GM19035 (cell line): ENCODE results near the gene CHD1L.
"Not testable (repeated sequence)": the region's sequence is repeated elsewhere in the genome, so short reads cannot be mapped to it uniquely, and the experiment has no call there.

ENCODE experiments used
- ATAC-seq: cut with Tn5 transposase; IDR thresholded peaks from one replicate; pipeline ENCODE4 v1.9.1; 2021; ENCODE audit not compliant: unreplicated experiment

Gene CHD1L

DNA sequence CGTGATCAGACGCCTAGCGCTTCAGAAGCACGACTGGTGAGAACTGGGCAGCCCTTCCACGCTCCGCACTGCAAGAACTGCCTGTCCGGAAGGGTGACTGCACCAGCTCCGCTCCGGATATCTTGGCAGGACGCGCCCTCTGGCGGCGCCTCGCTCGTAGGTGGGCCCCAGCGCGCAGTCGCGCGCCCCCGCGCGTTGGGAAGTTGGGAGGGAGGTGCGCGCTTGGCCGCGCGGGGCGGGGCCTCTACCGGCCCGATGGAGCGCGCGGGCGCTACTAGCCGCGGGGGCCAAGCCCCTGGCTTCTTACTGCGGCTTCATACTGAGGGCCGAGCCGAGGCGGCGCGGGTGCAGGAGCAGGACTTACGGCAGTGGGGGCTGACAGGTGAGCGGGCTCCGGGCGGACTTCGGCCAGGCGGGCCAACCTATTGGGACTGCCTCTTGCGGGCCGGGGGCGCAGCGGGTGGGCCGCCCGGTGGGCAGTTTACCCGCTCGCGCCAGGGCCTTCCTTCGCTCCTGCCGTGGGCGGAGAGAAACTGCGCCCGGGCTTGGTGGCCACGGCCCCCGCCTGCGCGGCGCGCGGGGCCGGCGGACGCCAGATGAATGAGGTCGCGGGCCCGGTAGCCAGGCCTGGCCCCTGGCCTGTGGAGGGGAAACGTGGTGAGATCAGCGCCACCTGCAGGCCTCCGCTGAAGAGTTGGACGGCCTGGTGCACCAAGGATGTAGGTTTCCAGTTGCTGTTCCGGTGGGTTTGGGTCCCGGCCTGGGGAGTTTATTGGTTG lies at the start of gene CHD1L:
TSS of gene CHD1L (plus strand) at position 236 of the 779 bp plus-strand sequence. CDS start at position 256, 20 bp downstream.
- ATAC-seq, result peak; percentile 83

- ATAC-seq, result not testable (repeated sequence)
Measured at GRCh38 chr1:147197324-147197723, 45.2 kb upstream of the CHD1L start.

DNA sequence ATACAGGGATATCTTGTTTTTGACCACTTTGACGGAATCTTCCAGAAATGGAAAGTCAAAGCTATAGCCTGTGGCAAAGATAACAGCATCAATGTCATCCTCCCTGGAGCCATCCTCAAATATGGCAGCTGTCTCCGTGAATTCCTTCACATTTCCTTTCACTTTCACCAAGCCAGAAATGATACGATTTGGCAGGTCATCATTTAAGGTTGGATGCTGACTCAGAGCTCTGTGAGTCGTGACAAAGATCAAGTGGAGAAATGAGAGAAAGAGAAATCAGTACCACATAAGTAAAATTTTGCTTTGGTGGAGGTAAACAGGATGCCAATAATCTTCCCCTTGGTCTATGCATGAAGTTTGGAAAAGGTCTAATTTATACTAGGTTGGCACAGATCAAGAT lies 41.2 kb upstream of the CHD1L start:
- no peak for ATAC-seq

DNA sequence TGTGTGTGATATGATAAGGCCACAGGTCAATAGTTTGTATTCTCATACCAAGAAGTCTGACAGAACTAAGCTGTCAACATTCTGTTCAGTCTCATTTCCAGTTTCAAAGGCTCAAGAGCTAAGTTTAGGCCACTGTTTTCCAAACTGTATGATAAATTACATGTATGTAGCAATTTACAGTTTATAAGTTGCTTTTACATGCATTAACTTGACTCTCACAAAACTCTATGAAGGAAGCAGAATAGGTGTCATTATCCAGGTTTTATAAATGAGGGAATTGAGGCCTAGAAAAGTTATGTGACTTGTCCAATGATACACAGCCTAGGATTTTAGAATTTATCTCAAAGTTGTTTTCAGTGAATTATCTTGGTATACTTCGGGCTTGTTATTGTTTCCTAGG lies 40.7 kb upstream of the CHD1L start:
- no peak for ATAC-seq

- ATAC-seq, result no peak
Measured at GRCh38 chr1:147202576-147202975, 39.9 kb upstream of the CHD1L start.

DNA sequence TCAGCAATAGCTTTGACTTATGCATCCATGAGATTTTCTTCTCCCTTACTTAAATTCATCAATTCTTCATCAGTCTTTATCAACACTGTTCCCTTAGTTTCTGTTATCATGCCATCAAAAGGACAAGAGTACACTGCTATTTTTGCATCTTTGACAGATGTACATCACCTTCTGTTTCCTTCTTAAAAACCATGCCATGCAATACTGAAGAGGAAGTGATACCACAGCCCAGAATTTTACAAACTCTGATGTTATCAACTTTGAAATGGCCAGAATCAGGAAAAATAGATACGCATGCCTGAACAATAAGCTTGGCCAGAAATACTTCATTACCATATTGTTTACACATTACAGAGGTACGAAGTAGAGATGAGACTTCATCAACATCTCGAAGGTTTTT lies 38.4 kb upstream of the CHD1L start:
- ATAC-seq, result no peak

DNA sequence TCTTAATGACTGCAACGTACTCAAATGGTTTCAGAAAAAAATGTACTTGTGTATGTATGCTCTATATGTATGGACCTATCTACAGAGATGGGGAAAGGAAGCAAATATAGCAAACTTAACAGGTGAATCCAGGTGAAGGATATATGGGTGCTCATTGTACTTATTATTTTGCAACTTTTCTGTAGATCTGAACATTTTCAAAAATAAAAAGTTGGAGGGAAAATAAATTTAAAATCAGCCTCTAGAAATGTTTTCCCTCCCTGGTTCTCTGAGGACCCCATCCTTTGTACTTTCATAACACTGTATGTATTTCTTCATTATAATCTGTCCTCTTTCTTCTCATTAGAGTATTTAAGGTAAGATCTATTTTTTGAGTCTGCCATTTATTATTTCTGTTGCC lies 35.3 kb upstream of the CHD1L start:
- no peak for ATAC-seq

DNA sequence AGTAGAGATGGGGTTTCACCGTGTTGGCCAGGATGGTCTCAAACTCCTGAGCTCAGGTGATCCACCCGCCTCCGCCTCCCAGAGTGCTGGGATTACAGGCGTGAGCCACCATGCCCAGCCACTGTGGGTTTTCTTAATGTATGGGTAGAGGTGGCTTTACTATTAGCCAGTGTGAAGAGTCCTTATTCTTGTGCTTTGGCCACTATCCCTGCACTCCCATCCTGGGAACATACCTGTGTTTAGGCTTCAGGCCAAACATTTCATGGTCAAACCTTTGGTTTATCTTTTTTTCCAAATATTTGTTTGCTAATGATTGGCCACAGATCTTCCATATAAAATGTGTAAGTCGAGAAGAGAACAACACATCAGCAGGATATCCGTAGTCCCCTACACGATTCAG lies 33.9 kb upstream of the CHD1L start:
- ATAC-seq, result no peak

DNA sequence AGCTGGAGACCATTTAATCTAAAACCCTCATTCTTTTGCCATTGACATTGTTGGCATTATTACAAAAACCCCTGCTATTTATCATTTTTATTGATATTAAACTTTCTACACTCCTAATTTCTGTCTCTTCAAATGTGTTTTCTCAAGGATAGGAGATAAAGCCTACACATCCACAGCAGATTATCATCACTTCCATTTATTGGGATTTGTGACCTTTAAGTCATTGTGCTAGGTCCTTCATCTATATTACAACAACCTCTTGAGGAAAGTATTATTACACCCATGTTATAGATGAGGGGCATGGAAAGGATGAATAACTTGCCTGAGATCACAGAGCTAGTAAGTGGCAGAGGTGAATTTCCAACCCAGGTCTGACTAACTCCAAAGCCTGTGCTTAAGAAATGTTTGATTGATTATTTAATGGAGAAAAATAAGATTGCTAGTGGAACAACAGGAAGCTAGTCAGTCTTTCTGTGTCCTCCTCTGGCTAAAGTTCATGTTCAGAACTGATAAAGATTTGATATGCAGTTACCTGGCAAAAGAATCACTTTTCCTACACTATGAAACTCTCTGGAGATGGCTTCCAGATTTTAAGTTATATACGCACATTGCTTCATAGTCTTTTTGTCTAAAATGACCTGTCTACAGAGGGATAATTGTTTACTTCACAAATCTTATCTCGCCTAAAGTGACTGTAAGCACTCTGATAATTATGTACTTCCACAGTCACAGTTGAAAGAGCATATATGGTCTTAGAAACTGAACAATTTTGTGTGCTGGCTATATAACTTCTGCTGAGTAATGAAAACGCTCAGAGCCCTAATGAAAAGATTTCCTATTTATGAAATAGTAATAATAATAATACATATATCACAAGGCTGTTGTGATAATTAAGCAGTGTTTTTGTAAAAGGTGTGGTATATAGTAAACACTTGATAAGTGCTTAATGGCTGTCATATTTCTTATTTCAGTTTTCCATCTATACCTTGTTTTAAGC lies 32.4 kb upstream of the CHD1L start:
- ATAC-seq, result no peak

DNA sequence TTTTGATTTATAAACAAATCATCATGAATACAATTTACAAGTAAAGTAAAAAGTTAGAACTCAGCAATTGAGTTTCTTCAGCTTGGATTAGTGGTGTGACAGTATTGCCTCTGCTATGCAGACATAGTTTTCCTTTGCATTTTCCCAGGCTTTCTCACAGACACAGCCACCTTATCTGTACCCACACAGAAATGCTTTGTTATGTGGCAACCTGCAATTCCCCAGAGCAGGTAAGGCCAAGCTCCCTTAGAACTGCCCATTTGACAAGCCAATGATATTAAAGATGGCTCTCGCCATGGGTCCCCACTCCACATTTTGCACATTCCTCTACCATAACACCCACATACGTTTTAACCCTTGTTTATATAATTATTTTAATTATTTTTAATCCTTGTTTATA lies 31.5 kb upstream of the CHD1L start:
- no peak for ATAC-seq

DNA sequence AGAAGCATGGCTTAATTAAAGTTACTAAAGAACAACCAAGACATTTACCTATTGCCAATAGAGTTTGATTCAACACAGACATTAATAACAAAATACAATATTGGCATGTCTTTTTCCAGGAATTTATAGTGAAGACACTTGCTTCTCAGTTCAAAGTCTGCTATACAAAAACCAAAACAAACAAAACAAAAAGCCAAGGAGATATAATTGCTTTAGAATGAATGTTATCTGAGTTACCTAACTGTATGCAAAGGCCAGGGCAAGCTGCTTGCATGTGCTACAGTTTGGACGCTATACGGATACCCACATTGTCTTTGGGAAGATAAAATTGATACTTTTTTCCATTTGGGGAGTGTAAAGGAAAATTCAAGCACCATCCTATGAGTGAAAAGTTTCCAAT lies 30.9 kb upstream of the CHD1L start:
- no peak for ATAC-seq

GRCh38 chr1:147213271-147213670 lies 29.2 kb upstream of the CHD1L start:
- ATAC-seq, result no peak

GRCh38 chr1:147214325-147214724 lies 28.2 kb upstream of the CHD1L start:
- no peak for ATAC-seq

DNA sequence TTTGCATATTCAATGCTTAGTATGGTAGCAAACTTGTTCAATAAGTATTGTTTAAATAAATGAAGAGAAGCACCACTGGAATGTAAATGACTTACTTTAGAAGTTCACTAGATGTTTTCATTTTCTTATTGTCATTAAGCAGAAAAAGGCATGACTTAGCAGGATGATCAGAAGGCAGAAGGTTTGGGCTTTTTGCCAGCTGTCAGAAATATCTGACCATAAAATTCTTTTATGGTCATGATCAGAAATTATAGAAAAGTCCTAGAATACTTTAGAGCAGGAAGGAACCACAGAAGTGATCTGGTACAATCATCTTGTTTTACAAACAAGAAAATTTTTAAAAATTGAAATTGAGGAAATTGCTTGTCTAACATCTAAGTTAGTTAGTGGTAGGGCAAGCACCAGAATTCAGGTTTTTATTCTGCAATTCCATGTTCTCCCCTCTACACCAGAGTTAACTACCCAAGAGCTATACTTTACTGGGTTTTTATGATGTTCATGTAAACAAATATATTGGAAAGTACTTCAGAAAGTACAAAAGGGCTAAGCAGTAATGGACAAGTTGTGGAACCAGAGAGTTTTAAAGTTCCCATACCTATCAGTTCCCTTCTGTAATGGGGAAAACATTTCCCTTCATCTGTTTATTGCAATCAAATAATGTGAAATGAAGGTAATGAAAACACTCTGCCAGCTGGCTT lies 27.5 kb upstream of the CHD1L start:
- ATAC-seq, result no peak

DNA sequence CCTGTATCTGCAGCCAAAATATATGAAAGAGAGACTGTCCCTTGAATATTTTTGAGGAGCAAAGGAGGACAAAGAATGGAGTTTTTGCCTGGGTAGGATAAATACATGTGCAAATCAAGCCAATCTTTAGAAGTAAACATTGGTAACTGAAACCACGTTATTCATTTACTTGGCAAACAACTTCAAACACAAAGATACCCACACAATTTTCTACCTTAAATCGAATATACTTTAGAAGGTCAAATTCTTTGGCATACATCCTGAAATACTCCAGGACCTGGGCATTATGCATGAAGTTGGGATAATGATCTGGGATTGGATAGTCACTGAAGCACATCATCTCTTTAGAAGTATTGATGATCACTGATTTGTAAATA lies 27.0 kb upstream of the CHD1L start:
- no peak for ATAC-seq

DNA sequence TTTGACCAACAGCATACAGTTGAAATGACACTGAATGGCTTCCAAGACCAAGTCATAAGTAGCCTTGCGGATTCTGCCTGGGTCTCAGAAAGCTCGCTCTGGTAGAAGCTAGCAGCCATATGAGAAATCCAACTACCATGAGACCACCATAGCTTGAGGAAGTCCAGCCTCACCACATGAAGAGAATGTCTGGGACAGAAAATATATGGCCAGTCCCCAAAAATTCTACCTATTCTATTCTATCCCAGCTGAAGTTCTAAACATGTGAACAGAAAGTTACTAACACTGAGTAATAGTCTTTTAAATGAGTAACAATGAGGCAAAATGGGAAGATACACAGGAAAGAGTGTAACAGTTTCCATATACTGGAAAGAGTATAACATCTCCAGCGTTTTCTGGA lies 26.4 kb upstream of the CHD1L start:
- no peak for ATAC-seq

DNA sequence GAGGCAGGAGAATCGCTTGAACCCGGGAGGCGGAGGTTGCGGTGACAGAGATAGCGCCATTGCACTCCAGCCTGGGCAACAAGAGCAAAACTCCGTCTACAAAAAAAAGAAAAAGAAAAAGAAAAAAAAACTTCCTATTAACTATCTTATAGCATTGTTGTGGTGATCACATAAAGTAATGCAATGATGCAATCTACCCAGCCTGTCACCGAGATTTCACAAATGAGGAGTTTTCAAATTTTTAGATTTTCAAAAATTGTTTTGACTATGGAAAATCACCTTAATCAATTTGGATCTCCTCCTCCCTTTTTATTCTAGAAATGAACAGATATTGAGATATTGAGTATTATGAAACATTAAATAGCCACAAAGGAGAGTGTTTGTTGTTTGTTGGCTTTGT lies 25.3 kb upstream of the CHD1L start:
- no peak for ATAC-seq

DNA sequence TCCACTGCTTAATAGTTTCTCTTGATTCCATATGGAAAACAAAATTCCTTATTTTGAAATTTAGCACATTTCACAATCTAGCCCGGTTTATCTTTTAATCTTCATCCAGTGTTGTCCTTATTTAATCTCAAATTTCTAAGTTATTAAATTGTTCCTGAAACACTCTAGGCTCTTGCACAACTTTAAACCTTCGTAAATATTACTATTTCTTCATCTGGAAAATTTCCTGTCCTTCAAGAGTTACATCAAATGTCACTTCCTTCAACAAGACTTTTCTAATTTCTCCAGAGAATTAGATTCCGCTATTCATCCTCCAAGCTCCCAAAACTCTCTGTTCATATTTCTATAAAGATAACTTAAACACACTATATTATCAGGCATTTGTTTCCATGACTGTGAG lies 23.9 kb upstream of the CHD1L start:
- no peak for ATAC-seq

- ATAC-seq, result no peak
Measured at GRCh38 chr1:147223740-147224615, 18.5 kb upstream of the CHD1L start.

GRCh38 chr1:147225193-147225730 lies 17.2 kb upstream of the CHD1L start, which contains the start of gene FMO5:
Gene FMO5, minus strand, starts transcription at chr1:147225339. Its CDS starts 310 bp downstream, at chr1:147225029.
- peak; percentile 77 for ATAC-seq
